Measurements from ENCODE around the gene FBXL19. TPM values are rescaled to one million over a fixed set of nuclear protein-coding genes. Genes with fewer than 3 reads are reported as not detected.
"Not testable (repeated sequence)": the region's sequence is repeated elsewhere in the genome, so short reads cannot be mapped to it uniquely, and the experiment has no call there.

FBXL19 gene
- total RNA-seq, 2 donors from 2014 or later, result 21.9 to 44.8 TPM

DNA sequence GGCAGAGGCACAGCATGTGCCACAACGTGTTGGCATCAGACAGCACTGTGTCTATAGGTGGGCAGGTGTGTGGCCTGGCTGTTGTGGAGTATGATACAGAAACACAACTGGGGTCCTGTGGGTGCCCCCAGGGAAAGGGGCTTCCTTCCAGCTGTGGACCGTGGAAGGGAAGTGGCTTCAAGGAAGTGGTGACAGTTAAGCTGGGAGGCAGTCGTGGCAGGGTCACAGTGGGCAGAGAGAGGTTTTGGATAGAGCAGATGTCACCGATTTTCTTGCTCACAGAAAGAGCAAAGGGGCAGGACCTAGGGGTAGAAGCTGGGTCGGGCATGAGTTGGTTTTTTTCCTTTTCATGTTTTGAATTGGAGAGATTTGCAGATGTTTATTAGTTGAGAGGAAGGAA, 14.3 kb downstream of the FBXL19 start:
- intact Hi-C loops (cut with DNase I), result no loop called here
- H3K9ac ChIP-seq (ENCODE audit: low read depth in 2 of 2, low read length in 2 of 2), result no peak overlapping the region
- TF ChIP-seq, protein P1, sequence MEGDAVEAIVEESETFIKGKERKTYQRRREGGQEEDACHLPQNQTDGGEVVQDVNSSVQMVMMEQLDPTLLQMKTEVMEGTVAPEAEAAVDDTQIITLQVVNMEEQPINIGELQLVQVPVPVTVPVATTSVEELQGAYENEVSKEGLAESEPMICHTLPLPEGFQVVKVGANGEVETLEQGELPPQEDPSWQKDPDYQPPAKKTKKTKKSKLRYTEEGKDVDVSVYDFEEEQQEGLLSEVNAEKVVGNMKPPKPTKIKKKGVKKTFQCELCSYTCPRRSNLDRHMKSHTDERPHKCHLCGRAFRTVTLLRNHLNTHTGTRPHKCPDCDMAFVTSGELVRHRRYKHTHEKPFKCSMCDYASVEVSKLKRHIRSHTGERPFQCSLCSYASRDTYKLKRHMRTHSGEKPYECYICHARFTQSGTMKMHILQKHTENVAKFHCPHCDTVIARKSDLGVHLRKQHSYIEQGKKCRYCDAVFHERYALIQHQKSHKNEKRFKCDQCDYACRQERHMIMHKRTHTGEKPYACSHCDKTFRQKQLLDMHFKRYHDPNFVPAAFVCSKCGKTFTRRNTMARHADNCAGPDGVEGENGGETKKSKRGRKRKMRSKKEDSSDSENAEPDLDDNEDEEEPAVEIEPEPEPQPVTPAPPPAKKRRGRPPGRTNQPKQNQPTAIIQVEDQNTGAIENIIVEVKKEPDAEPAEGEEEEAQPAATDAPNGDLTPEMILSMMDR (IDR thresholded peaks at IDR 0.05), result no peak
- no peaks in the 10 kb centered on the region for H3K27me3 ChIP-seq
- no peaks in the 10 kb centered on the region for H3K9me3 ChIP-seq
- H3K27ac ChIP-seq, result no peak overlapping the region
- no peak overlapping the region for H3K4me3 ChIP-seq
- DNase-seq, result no peak
- H3K4me1 ChIP-seq, result peaks cover 7% of the 10 kb centered on the region
- H3K36me3 ChIP-seq, result no peaks in the 10 kb centered on the region

DNA sequence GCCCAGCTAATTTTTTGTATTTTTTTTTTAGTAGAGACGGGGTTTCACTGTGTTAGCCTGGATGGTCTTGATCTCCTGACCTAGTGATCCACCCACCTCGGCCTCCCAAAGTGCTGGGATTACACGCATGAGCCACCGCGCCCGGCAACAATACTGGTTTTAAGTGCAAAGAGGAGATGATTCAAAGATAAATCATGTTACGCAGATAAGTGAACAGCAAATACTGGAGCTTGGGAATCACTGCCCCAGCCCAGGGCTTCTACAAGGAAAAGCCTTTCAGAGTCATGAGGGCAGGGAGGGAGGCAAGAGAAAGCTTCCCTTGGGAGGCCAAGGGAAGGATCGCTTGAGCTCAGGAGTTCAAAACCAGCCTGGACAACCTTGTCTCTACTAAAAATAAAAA, 16.2 kb downstream of the FBXL19 start:
- peaks cover 10% of the 10 kb centered on the region for H3K4me1 ChIP-seq
- H3K27ac ChIP-seq; DNase-seq; H3K9ac ChIP-seq (ENCODE audit: low read depth in 2 of 2, low read length in 2 of 2); intact Hi-C loops (cut with DNase I); H3K36me3 ChIP-seq; H3K4me3 ChIP-seq; H3K27me3 ChIP-seq; H3K9me3 ChIP-seq: not testable (repeated sequence)

DNA sequence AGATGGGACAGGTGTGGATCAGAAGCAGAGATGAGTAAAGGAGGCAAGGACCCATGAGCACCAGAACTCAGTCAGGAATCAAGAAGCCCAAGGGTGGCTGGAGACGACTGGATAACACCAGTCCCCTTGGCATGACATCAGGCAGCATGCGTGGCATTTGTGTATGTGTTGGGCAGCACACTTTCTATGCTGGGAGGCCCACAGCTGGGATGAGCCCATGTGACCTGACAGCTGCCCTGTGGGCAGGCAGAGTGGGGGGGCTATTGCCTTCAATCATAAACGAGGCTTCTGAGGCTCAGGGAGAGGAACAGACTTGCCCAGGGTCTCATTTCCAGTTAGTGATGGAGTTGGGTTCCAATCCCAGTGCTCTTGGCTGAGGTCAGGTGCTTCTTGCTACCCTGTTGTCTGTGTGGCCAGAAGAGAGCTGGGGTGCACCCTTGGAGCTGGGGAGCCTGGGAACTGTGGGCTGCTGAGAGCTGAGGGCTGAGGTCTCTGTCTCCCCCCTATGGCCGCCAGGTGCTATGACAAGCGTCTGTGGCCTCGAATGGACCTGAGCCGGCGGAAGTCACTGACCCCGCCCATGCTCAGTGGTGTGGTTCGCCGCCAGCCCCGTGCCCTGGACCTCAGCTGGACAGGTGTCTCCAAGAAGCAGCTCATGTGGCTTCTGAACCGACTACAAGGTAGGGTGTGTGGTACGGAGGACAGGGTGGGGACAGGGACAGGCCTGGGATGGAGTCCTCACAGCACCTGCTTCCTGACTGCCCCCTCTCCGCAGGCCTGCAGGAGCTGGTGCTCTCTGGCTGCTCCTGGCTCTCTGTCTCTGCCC, 18.4 kb downstream of the FBXL19 start:
- peak overlapping the region in 1 of 2 donors; percentile 32 for H3K9ac ChIP-seq (ENCODE audit: low read depth in 2 of 2, low read length in 2 of 2)
- no peak overlapping the region for H3K4me3 ChIP-seq
- intact Hi-C loops (cut with DNase I), result no loop called here
- H3K36me3 ChIP-seq, result no peaks in the 10 kb centered on the region
- peak overlapping the region; percentile 55 for H3K27ac ChIP-seq
- TF ChIP-seq, protein P1 (IDR thresholded peaks at IDR 0.05), result peak; percentile 89
- H3K9me3 ChIP-seq, result no peaks in the 10 kb centered on the region
- peak; percentile 84 for DNase-seq
- H3K4me1 ChIP-seq, result peaks cover 10% of the 10 kb centered on the region
- no peaks in the 10 kb centered on the region for H3K27me3 ChIP-seq

DNA sequence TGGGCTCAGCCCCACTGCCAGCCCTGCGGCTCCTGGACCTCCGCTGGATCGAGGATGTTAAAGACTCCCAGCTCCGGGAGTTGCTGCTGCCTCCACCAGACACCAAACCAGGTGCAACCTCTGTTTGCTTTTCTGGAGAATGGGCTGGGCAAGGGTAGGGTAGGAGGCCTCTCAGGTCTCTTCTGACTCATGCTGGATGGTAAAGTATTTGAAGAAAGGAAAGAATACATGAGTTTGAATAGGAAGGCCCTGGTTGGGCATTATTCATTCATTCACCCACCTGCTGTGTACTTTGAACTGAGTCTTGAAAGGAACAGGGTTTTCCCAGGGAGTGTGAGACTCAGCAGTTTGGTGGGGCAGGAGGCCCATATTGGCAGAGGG, 19.0 kb downstream of the FBXL19 start:
- H3K4me1 ChIP-seq, result peaks cover 10% of the 10 kb centered on the region
- peak overlapping the region; percentile 55 for H3K27ac ChIP-seq
- intact Hi-C loops (cut with DNase I), result no loop called here
- H3K9ac ChIP-seq (ENCODE audit: low read depth in 2 of 2, low read length in 2 of 2), result peak overlapping the region in 1 of 2 donors; percentile 32
- no peaks in the 10 kb centered on the region for H3K9me3 ChIP-seq
- no peaks in the 10 kb centered on the region for H3K36me3 ChIP-seq
- TF ChIP-seq, protein P1 (IDR thresholded peaks at IDR 0.05), result no peak
- no peak overlapping the region for H3K4me3 ChIP-seq
- peak; percentile 32 for DNase-seq
- no peaks in the 10 kb centered on the region for H3K27me3 ChIP-seq

DNA sequence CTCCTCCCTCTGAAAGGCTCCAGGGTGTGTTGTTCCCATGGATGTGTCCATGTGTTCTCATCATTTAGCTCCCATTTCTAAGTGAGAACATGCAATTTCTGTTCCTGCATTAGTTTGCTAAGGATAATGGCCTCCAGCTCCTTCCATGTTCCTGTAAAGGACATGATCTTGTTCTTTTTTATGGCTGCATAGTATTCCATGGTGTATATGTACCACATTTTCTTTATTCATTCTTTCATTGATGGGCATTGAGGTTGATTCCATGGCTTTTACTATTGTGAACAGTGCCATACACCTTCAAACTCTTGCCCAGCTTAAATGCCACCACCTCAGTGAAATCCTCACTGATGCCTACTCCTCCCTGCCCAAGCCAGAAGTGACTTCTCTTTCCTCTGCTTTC, 21.0 kb downstream of the FBXL19 start:
- intact Hi-C loops (cut with DNase I), result no loop called here
- no peak for DNase-seq
- Histone ChIP-seq H3K9me3 (no peaks in the 10 kb centered on the region), H3K4me1 (peaks cover 10% of the 10 kb centered on the region), H3K27ac (no peak overlapping the region), H3K9ac (ENCODE audit: low read depth in 2 of 2, low read length in 2 of 2) (no peak overlapping the region), H3K27me3 (no peaks in the 10 kb centered on the region), H3K4me3 (no peak overlapping the region), H3K36me3 (no peaks in the 10 kb centered on the region)
- TF ChIP-seq, protein P1 (IDR thresholded peaks at IDR 0.05), result no peak

Data from colonic mucosa (tissue), 4 donors.